Stomach (tissue), 4 donors: Measurements from ENCODE around the gene KLHL15.

Source experiments
- EP300 ChIP-seq: sonication (generic); formaldehyde crosslinking; IDR thresholded peaks from one replicate; pipeline ENCODE4 v1.6.1; 2017; ENCODE audit warnings: antibody characterized with exemption
- POLR2A ChIP-seq, 4 donors: fragments of 450-650 bp; IDR thresholded peaks; one replicate each; pipeline ENCODE4 v1.6.1; 2016; ENCODE audit warnings: antibody characterized with exemption in 4 of 4, control low read depth in 2 of 4, mild to moderate bottlenecking in 1 of 4, moderate library complexity in 1 of 4
- TF ChIP-seq, protein P1 (sequence below), 7 experiments: fragments of 450-650 bp in 4 of 7; fragments of 200-600 bp in 3 of 7; sonication (generic) in 3 of 7; IDR thresholded peaks; one replicate each; pipeline ENCODE4 v1.5.1; 2016 to 2019; ENCODE audit warnings: antibody characterized with exemption in 7 of 7, control low read depth in 2 of 7, mild to moderate bottlenecking in 1 of 7

DNA sequence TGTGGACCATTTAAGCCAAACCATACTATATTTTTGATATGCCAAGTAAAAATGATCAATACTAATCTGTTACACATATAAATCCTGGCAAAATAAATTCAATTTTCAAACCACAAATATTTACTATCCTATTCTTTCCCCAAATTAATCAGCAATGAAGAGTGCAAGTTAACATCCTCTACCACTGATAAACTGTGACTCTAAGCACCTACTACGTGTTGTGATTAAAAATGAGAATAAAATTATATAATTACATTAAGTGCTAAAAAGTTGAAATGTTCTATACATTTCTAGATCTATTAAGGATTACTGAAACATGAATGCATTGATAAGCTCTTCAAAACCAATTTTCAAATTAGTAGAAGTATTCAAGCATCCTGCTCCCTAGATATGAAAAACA lies 3.4 kb downstream of the KLHL15 start:
- TF ChIP-seq, protein P1, sequence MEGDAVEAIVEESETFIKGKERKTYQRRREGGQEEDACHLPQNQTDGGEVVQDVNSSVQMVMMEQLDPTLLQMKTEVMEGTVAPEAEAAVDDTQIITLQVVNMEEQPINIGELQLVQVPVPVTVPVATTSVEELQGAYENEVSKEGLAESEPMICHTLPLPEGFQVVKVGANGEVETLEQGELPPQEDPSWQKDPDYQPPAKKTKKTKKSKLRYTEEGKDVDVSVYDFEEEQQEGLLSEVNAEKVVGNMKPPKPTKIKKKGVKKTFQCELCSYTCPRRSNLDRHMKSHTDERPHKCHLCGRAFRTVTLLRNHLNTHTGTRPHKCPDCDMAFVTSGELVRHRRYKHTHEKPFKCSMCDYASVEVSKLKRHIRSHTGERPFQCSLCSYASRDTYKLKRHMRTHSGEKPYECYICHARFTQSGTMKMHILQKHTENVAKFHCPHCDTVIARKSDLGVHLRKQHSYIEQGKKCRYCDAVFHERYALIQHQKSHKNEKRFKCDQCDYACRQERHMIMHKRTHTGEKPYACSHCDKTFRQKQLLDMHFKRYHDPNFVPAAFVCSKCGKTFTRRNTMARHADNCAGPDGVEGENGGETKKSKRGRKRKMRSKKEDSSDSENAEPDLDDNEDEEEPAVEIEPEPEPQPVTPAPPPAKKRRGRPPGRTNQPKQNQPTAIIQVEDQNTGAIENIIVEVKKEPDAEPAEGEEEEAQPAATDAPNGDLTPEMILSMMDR (IDR thresholded peaks at IDR 0.05): no peak
- TF ChIP-seq POLR2A (IDR thresholded peaks at IDR 0.05) (no peak), EP300 (no peak)
